Liver (tissue), 9 donors: ENCODE measurements around the gene SZT2. TPM values are rescaled to one million over a fixed set of nuclear protein-coding genes. Genes with fewer than 3 reads are reported as not detected.

Experiments
- DNase-seq: peaks from one replicate; pipeline ENCODE4 v3.0.0-alpha.2; 2017; ENCODE audit warnings: low spot score
- H3K27ac ChIP-seq, 2 donors: one replicate each; pipeline ENCODE4 v1.7.0; 2013; ENCODE audit warnings: inconsistent platforms in 2 of 2, low read length in 2 of 2, control low read depth in 1 of 2, low read depth in 1 of 2, mild to moderate bottlenecking in 1 of 2
- H3K27me3 ChIP-seq, 4 donors: one replicate each; pipeline versions ENCODE4 v1.6.1 to v1.7.0; 2013; ENCODE audit warnings: low read length in 3 of 4, inconsistent platforms in 1 of 4, mild to moderate bottlenecking in 1 of 4, moderate library complexity in 1 of 4; ENCODE audit not compliant: control insufficient read depth in 4 of 4, insufficient read depth in 4 of 4
- H3K36me3 ChIP-seq, 4 donors: one replicate each; pipeline versions ENCODE4 v1.6.1 to v1.7.0; 2013; ENCODE audit warnings: low read length in 3 of 4, mild to moderate bottlenecking in 3 of 4, low read depth in 1 of 4, moderate library complexity in 1 of 4; ENCODE audit not compliant: control insufficient read depth in 4 of 4, insufficient read depth in 3 of 4
- H3K4me1 ChIP-seq, 4 donors: one replicate each; pipeline versions ENCODE4 v1.6.1 to v1.7.0; 2013; ENCODE audit warnings: low read length in 3 of 4, mild to moderate bottlenecking in 3 of 4, moderate library complexity in 1 of 4; ENCODE audit not compliant: control insufficient read depth in 4 of 4, insufficient read depth in 4 of 4
- H3K4me3 ChIP-seq, 3 donors: one replicate each; pipeline versions ENCODE4 v1.6.1 to v1.7.0; 2013; ENCODE audit warnings: low read length in 3 of 3, control low read depth in 1 of 3, low read depth in 1 of 3, mild to moderate bottlenecking in 1 of 3
- H3K9ac ChIP-seq, 2 donors: one replicate each; pipeline ENCODE4 v1.7.0; 2013; ENCODE audit warnings: low read length in 2 of 2, mild to moderate bottlenecking in 2 of 2, moderate library complexity in 2 of 2, control low read depth in 1 of 2, low read depth in 1 of 2
- H3K9me3 ChIP-seq, 4 donors: one replicate each; pipeline versions ENCODE4 v1.6.1 to v1.7.0; 2013; ENCODE audit warnings: low read length in 3 of 4; ENCODE audit not compliant: control insufficient read depth in 4 of 4
- ATF3 ChIP-seq: IDR thresholded peaks from 2 replicates; pipeline ENCODE4 v1.6.1; 2016; ENCODE audit warnings: antibody characterized with exemption
- CTCF ChIP-seq: fragments of 150-350 bp; IDR thresholded peaks from 2 replicates; pipeline ENCODE4 v1.5.1; 2017; ENCODE audit warnings: improper control_type of control experiment, low read depth, low read length; ENCODE audit not compliant: missing input control
- EGR1 ChIP-seq, 2 donors: IDR thresholded peaks; 2 replicates each; pipeline ENCODE4 v1.6.1; 2016 to 2018; ENCODE audit warnings: antibody characterized with exemption in 2 of 2, low read depth in 2 of 2
- FOXA1 ChIP-seq: IDR thresholded peaks from 2 replicates; pipeline ENCODE4 v1.6.1; 2016; ENCODE audit warnings: antibody characterized with exemption
- GABPA ChIP-seq, 2 donors: IDR thresholded peaks in 1 of 2; conservative IDR thresholded peaks in 1 of 2; 2 replicates each; pipeline ENCODE4 v1.6.1; 2016; ENCODE audit warnings: antibody characterized with exemption in 2 of 2, mild to moderate bottlenecking in 1 of 2, moderate library complexity in 1 of 2
- HNF4A ChIP-seq, 2 donors: conservative IDR thresholded peaks; 2 replicates each; pipeline ENCODE4 v1.6.1; 2016; ENCODE audit warnings: antibody characterized with exemption in 2 of 2, mild to moderate bottlenecking in 2 of 2
- HNF4G ChIP-seq: IDR thresholded peaks from 2 replicates; pipeline ENCODE4 v1.6.1; 2016; ENCODE audit warnings: antibody characterized with exemption
- JUND ChIP-seq, 2 donors: IDR thresholded peaks; 2 replicates each; pipeline ENCODE4 v1.6.1; 2016; ENCODE audit warnings: antibody characterized with exemption in 2 of 2
- MAX ChIP-seq: IDR thresholded peaks from 2 replicates; pipeline ENCODE4 v1.6.1; 2016; ENCODE audit warnings: antibody characterized with exemption
- NR2F2 ChIP-seq: IDR thresholded peaks from 2 replicates; pipeline ENCODE4 v1.6.1; 2016; ENCODE audit warnings: antibody characterized with exemption
- RXRA ChIP-seq, 2 donors: IDR thresholded peaks; 2 replicates each; pipeline ENCODE4 v1.6.1; 2017 to 2018; ENCODE audit warnings: antibody characterized with exemption in 2 of 2, mild to moderate bottlenecking in 1 of 2
- SP1 ChIP-seq: IDR thresholded peaks from 2 replicates; pipeline ENCODE4 v1.6.1; 2018; ENCODE audit warnings: antibody characterized with exemption, mild to moderate bottlenecking
- TAF1 ChIP-seq: conservative IDR thresholded peaks from 2 replicates; pipeline ENCODE4 v1.6.1; 2016; ENCODE audit warnings: antibody characterized with exemption, mild to moderate bottlenecking
- YY1 ChIP-seq: IDR thresholded peaks from 2 replicates; pipeline ENCODE4 v1.6.1; 2016; ENCODE audit warnings: antibody characterized with exemption, mild to moderate bottlenecking
- WGBS: extraction: QIAGEN DNeasy Blood & Tissue Kit; methylation state at CpG from one replicate; pipeline ENCODE4 v1.1.7; 2013; 5-methylcytosine and 5-hydroxymethylcytosine counted together
- polyA plus RNA-seq, 2 donors: library from polyadenylated mRNA; stranded (reverse) in 1 of 2; unstranded in 1 of 2; fragments of 200-250 nt in 1 of 2; fragments of >200 nt in 1 of 2; fragmentation: Nextera tagmentation in 1 of 2; extraction: Ambion mirVana in 1 of 2; gene quantifications; one replicate each; pipeline versions ENCODE4 v1.2.1 to v1.2.3, GENCODE V29; 2013 to 2015
- total RNA-seq, 2 donors: library from RNA; depleted of rRNA; stranded (reverse); fragments of >200 nt; gene quantifications; one replicate each; pipeline ENCODE4 v1.2.3, GENCODE V29; 2014
- TF ChIP-seq, protein P1 (sequence below): IDR thresholded peaks from 2 replicates; pipeline ENCODE4 v1.6.1; 2016; ENCODE audit warnings: antibody characterized with exemption
- TF ChIP-seq, protein P2 (sequence below): IDR thresholded peaks from 2 replicates; pipeline ENCODE4 v1.6.1; 2016; ENCODE audit warnings: antibody characterized with exemption, mild to moderate bottlenecking
- donor health status: healthy.
- donor health status: healthy.
- donor health status: healthy.
- donor health status: healthy.
- donor health status: healthy.

Gene SZT2
- total and polyA plus RNA-seq, 4 donors: 4.8 to 31.0 (median 11.9) TPM

DNA sequence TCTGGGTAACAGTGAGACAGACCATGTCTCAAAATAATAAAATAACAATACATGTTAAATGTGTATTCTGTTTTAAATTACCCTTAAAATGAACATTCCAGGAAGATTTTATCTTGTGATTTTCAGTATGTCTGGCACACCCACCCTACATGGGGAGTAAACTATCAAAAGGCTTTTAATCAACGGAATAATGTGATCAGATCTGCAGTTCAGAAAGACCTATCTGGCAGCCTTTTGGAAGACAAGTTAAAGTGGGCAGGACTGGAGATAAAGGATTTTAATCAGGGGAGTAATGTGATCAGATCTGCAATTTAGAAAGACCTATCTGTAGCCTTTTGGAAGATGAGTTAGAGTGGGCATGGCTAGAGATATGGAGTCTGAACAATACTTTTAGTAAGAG is 10.2 kb upstream of the SZT2 start:
- Histone ChIP-seq H3K9me3 (no peaks in the 10 kb centered on the region), H3K36me3 (peaks cover 0 to 26% (median 18%) of the 10 kb centered on the region in 4 donors), H3K27ac (no peak overlapping the region), H3K4me3 (no peak overlapping the region), H3K9ac (no peak overlapping the region), H3K27me3 (no peaks in the 10 kb centered on the region), H3K4me1 (peaks cover 0 to 17% (median 10%) of the 10 kb centered on the region in 4 donors)
- TF ChIP-seq, protein P1, sequence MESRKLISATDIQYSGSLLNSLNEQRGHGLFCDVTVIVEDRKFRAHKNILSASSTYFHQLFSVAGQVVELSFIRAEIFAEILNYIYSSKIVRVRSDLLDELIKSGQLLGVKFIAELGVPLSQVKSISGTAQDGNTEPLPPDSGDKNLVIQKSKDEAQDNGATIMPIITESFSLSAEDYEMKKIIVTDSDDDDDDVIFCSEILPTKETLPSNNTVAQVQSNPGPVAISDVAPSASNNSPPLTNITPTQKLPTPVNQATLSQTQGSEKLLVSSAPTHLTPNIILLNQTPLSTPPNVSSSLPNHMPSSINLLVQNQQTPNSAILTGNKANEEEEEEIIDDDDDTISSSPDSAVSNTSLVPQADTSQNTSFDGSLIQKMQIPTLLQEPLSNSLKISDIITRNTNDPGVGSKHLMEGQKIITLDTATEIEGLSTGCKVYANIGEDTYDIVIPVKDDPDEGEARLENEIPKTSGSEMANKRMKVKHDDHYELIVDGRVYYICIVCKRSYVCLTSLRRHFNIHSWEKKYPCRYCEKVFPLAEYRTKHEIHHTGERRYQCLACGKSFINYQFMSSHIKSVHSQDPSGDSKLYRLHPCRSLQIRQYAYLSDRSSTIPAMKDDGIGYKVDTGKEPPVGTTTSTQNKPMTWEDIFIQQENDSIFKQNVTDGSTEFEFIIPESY: no peak
- TF ChIP-seq FOXA1 (no peak), GABPA (IDR thresholded peaks at IDR 0.05 in 1 of 2, conservative IDR thresholded peaks at IDR 0.05 in 1 of 2) (no peak), RXRA (IDR thresholded peaks at IDR 0.05) (no peak), HNF4G (no peak), MAX (no peak), YY1 (no peak), JUND (IDR thresholded peaks at IDR 0.05) (no peak), SP1 (no peak), CTCF (no peak), EGR1 (IDR thresholded peaks at IDR 0.05; ENCODE audit: low read depth in 2 of 2) (no peak), ATF3 (no peak), NR2F2 (no peak), TAF1 (no peak), HNF4A (conservative IDR thresholded peaks at IDR 0.05) (no peak)
- TF ChIP-seq, protein P2, sequence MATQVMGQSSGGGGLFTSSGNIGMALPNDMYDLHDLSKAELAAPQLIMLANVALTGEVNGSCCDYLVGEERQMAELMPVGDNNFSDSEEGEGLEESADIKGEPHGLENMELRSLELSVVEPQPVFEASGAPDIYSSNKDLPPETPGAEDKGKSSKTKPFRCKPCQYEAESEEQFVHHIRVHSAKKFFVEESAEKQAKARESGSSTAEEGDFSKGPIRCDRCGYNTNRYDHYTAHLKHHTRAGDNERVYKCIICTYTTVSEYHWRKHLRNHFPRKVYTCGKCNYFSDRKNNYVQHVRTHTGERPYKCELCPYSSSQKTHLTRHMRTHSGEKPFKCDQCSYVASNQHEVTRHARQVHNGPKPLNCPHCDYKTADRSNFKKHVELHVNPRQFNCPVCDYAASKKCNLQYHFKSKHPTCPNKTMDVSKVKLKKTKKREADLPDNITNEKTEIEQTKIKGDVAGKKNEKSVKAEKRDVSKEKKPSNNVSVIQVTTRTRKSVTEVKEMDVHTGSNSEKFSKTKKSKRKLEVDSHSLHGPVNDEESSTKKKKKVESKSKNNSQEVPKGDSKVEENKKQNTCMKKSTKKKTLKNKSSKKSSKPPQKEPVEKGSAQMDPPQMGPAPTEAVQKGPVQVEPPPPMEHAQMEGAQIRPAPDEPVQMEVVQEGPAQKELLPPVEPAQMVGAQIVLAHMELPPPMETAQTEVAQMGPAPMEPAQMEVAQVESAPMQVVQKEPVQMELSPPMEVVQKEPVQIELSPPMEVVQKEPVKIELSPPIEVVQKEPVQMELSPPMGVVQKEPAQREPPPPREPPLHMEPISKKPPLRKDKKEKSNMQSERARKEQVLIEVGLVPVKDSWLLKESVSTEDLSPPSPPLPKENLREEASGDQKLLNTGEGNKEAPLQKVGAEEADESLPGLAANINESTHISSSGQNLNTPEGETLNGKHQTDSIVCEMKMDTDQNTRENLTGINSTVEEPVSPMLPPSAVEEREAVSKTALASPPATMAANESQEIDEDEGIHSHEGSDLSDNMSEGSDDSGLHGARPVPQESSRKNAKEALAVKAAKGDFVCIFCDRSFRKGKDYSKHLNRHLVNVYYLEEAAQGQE: no peak
- no peak for DNase-seq
- WGBS: 98% methylated on average over 1 of the region's 1 CpG

DNA sequence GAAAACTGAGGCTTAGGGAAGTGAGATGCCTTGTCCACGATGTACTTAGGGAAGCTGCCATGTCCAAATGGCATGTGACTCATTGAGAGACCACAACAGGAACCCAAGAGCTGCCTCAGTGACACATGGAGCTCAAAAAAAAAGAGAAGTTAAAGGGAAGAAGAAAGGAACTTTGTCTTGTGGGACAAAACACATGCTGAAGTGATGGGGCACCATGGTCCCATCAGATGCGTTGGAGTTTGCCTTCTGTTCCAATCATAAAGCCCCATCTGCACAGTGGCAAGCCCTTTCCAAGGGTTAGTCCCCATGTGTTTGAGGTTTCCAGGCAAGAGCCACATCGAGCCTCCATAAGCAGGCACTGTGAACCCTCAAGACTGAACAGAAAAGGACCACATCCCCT is 8.1 kb upstream of the SZT2 start:
- Histone ChIP-seq H3K9ac (no peak overlapping the region), H3K4me3 (no peak overlapping the region), H3K27me3 (no peaks in the 10 kb centered on the region), H3K9me3 (no peaks in the 10 kb centered on the region), H3K36me3 (peaks cover 7 to 47% (median 38%) of the 10 kb centered on the region in 4 donors), H3K27ac (no peak overlapping the region), H3K4me1 (peaks cover 0 to 17% (median 10%) of the 10 kb centered on the region in 4 donors)
- no peak for DNase-seq
- WGBS: 78% methylated on average over 3 of the region's 3 CpGs
- TF ChIP-seq YY1 (no peak), MAX (peak; percentile 16)
